NCI-H748 treated with DMSO at 0.1 percent for 48 hours (cell line): Measurements from ENCODE around the gene MICAL2.

ENCODE experiments used
- DNase-seq: peaks from one replicate; lab custom pipeline; 2025; lab: John Stamatoyannopoulos, UW

MICAL2 gene

DNA sequence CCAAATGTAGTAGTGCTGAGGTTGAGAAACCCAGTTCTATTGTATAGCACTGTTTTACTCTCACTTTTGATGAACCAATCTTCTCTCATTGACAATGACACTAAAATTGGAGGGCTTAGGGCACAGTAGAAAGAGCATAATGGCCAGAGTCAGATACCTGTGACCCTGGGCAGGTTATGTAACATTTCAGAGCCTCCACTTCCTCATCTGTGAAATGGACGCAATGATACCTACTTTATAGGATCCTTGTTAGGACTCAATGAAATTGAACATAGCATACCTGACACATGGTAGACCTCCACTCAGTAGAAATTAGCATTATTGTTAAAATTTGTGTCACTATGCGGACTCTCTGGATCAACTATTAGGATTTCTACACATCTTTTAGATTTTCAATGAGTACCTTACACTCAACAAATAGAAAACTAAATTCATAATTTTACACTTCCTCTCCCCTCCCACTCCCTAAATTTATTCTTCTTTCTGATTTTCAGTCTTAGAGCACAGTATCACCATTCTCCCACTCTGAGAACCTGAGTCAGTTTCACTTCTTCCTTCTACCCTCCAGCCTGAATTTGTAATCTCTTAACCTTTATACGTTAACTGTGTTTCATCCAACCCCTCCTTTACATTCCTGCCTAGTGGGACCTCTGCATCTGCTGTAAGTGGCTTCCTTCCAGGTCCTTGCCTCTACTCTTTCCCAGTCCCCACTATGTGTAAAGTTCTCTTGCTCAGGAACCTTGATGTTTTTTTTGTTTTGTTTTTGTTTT, 78.3 kb downstream of the MICAL2 start:
- DNase-seq: no peak

DNA sequence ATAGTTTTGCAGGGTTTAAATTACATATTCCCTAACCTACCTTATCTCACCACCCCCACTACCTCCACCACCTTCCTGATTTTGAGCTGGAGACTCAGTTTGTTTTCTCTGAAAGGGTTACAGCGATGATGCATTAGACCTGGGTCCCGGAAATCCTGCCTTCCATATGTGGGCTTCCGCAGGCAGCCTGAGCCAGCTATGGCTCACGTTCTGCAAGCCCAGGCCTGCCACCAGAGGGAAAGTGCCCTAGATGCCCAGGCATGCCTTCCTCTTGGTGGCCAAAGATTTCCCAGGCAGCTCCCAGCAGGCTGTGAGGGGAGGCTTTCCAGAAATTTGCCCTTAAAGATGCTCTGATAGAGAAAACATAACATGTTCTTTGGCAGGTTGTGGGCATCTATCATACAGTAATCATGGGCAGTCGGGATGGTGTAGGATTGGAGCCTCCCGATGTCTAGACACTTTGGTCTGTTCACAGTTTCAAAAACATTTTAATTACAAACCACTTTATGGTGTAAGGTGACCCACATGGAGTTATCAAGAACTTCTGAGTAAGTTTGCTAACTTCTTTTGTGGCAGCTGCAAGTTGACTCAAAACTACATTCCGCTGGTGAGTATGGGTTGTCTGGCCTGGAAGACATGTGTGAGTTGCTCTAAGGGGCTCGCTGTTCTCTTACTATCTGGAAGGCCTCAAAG, 79.3 kb downstream of the MICAL2 start:
- DNase-seq: no peak

DNA sequence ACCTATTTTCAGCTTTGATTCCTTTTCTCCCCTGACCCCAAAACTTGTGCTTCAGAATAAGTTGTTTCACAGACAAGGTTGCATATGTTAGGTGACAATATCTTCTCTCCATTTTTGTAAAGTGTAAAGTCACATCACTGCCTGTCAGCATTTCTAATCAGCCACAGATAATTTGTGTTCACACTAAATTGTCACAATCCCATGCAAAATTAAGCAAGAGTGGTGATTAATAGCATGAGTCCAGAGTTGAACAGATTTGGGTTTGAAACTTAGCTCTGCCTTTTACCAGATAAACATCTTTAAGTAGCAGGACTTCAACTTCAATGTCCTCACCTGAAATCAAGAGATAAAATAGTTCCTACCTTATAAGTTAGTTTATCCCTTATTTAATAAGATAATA, 80.1 kb downstream of the MICAL2 start:
- DNase-seq: no peak

DNA sequence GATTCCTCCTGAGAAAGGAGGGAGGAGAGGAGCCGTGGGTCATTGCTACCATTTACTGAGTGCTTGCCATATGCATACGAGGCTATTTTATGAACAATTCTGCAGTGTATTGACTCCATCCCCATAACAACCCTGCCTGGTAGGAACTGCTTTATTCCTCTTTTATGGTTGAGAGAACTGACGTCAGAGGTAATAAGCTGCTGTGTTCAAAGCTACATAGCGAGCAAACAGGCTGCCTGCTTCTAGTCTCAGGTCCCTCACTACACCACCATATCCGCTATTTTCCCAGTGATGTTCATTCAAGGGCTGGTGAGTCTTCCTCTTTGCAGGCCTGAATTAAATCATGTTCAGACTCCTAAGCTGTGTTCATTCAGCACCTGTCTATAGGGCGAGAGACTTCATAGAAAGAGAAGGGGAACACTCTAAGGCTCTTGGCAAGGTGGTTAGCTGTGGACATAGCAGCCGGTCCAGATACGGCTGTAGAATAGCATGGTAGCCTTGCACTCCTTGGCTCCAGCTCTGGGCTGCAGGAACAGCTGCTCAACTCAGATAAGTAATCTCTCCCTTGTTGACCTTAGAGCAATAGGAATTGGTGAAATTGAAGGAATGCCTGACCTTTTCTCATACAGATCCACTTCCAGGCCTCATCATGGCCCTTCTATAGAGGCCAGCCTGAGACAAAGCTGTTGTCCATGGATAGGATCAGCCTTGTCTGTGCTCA, 82.6 kb downstream of the MICAL2 start:
- no peak for DNase-seq

DNA sequence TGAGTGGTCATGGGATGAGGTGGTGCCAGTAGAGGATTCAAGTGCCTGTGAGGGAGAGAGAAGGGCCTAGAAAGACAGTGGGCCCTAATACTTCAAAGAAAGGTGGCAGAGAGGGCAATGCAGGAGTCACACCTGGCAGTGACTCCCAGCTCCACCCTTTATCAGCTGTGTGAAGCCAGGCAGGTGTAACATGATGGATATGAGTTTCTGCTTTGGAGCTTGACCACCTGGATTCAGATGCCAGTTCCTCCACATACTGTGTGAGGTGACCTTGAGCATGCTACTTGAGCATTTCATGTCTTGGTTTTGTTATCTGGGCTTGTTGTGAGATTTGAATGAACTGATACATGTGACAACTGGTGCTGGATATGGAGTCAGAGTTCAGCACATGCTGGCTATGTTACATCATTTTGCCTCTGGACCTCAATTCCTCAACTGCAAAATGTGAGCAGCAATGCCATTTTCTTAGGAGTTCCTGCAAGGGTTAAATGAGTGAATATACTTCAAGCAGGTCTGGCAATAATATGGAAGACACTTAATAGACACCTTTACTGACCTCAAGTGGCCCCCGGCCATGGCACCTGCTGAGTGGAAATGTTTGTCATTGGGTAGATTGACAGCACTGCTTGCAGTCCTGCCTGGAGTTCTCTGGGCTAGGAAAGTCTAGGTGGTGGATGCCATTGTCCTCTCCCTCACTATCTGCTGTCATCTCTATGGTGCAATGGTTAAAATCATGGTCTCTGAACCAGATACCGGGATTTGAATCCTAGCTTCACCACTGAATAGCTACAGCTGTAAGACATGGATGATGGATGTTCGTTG, 83.3 kb downstream of the MICAL2 start:
- DNase-seq: no peak

DNA sequence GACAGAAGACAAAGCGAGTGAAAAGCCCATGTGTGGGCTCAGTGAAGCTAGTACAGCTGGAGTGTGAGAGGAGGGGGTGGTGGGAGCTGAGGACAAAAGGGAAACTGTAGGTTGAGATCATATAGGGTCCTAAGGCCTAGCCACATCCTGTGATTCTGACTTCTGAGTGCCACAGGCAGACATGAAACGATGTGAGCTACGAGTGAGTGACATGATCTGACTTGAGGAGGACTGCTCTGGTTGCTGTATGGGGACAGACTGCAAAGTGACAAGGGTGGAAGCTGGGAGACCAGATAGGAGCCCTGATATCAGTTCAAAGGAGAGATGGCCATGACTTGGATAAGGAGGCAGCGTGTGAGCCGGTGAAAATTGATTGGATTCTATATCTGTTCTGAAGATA, 85.4 kb downstream of the MICAL2 start:
- DNase-seq: no peak

DNA sequence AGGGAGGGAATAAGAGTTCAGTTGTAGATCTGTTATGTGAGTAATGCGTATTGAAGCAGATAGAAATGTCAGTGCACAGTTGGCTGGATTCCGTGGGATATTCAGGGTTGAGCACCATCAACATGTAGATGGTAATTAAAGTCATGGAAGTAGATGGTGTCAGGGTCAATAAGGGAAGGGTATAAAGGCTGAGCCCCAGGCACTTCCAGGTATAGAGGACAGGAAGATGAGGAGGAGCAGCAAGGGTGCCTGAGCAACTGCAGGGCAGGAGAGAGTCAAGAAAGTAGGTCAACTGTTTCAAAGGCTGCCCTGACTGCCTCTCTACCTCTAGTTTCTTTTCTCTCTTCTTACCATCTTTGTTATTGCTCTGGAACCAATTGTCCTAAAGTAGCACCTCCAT, 85.9 kb downstream of the MICAL2 start:
- DNase-seq: no peak

GRCh38 chr11:12196872-12197271, 86.5 kb downstream of the MICAL2 start:
- DNase-seq: no peak

GRCh38 chr11:12198251-12199222, 88.1 kb downstream of the MICAL2 start:
- DNase-seq: no peak

- DNase-seq: peak; percentile 60
Measured at GRCh38 chr11:12199231-12199948, 89.0 kb downstream of the MICAL2 start.

GRCh38 chr11:12200279-12200990, 90.0 kb downstream of the MICAL2 start:
- DNase-seq: no peak

DNA sequence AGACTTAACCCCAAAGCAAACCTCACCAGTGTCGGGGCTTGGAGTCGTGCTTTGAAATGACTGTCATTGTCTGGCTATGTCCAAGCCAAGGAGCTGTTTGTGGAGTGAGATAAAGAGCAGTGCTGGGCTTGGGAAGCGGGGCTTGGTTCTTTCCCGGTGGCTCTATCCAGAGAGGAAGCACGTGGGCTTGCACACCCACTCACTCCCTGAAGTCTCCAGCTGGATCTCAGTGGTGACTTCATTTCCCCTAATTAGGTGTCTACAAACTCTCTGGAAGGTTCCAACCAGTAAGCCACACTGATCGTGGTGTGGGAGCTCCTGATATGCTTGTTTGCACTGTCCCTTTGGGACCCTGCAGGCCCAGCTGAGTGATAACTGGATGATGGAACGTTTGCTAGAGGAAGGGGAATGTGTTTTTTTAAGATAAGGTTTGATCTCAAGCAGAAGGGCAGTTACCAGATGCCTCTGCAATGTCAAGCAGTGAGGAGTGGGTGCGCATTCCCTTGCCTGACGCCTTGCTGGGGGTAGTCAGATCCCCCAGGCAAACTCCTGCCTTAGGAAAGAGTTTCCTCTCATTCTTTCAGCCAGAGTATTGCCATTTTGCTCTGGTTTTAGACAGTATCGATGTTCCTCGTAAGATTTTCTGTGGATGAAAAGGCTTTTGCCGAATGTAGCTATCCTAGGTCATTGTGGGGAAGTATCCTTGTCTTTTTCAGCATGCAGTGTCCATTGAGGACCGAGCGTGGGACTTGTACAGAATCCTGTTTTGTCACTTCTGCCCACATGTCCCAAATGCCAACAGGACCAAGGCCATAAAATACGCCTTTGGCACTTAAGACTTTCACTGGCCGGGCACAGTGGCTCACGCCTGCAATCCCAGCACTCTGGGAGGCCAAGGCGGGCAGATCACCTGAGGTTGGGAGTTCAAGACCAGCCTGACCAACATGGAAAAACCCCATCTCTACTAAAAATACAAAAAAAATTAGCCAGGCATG, 90.9 kb downstream of the MICAL2 start:
- DNase-seq: no peak

- DNase-seq: no peak
Measured at GRCh38 chr11:12202661-12203310, 92.4 kb downstream of the MICAL2 start.

DNA sequence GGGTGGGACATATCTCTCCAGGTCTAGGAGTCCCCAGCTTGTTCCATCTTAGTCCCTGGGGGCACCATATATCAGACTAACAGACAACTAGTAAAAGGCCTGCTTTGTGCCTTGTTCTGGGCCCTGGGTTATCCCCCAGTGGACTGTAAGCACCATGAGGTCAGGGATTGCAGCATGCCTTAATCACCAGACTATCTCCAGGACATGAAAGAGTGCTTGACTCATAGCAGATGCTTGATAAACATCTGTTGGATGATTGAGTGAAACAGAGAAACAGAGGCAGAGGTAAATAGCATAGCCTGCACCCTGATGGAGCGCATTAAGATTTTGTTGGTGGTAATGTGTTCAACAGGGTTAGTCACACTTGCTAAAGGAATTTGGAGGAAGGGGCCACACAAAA, 94.1 kb downstream of the MICAL2 start:
- DNase-seq: no peak

DNA sequence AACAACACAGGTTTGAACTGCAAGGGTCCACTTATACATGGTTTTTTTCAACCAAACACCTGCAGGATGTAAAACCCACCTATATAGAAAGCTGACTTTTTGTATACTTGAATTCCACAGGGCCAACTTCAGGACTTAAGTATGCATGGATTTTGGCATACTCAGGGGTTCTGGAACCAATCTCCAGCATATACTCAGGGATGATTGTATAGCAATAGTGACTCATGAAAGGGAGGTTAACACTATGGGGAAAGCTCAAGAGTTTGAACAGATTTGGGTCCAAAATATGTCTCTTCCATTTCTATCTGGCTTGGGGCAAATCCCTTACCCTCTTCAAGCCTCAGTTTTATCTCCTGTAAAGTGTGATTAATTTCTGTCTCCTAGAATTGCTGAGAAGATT, 94.9 kb downstream of the MICAL2 start:
- DNase-seq: no peak

GRCh38 chr11:12206529-12206928, 96.1 kb downstream of the MICAL2 start:
- no peak for DNase-seq

- no peak for DNase-seq
Measured at GRCh38 chr11:12207384-12208150, 97.2 kb downstream of the MICAL2 start.
